GM19455 (cell line): ENCODE measurements around the gene MTO1.
"Not testable (repeated sequence)": the region's sequence is repeated elsewhere in the genome, so short reads cannot be mapped to it uniquely, and the experiment has no call there.

Source experiments
- ATAC-seq: cut with Tn5 transposase; IDR thresholded peaks from one replicate; pipeline ENCODE4 v1.9.1; 2021; ENCODE audit not compliant: unreplicated experiment

The MTO1 gene

DNA sequence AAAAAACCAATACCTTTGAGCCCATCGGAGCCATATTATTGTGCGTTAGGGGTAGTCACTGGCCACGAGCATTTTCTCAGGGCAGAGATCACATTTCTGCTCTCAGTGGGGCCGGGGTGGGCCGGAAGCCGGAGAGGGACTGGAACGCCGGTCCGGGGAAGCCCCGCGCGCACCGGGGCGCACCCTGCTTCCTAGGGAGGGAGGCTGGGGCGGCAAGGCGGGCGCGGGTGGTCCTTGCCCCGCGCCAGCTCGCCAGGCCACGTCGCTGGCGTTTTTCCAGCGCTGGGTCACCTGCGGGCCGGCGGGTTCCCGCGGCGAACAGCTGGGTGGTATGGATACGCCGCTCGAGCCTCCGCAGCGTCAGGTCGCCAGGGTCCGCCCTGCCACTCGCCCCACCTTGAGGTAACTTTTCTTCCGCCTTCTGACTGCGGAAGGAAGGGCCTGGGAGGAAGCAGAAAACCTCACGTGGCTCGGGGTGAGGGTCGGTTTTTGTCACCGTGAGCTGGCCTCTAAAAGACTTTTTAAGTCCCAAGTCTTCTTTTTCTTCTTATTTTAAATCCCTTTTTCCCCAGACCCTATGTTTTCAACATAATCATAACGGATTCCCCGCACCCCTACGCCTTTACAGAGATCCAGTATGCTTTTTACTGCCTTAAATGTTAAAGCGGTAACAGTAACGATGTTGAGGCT is 62.0 kb downstream of the MTO1 start:
- peak; percentile 53 for ATAC-seq

DNA sequence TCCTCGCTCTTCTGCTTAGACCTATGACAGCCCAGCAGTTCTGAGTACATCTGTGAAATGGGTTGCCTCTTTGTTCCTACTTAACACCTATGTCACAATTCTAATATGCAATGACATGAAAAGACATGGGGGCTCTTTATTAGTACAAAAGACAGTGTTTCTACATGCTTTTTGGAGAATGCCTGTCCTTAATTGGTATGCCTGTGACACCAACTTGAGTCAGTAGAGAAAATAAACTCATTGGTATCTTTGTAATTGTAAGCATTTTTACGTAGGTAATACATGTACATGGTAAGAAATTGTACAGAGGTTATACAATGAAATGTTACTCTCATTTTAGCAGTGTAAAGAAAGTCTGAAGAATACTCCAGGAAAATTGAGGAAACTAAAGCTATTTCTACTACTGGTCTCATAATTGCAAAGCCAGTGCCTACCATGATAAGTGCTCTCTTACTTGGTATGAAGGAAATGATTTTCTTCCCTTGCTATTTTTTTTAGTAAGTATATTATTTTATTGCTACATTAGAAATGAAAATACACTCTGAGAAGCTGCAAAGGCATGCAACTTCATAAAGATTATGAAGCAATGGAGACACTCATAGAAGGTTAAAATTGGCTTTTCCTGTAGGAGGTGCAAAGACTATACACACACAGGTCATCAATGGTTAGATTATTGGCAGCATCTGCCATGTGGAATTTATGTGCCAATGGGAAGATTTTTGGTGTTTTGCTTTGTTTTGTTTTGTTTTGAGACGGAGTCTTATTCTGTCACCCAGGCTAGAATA is 64.2 kb downstream of the MTO1 start:
- no peak for ATAC-seq

DNA sequence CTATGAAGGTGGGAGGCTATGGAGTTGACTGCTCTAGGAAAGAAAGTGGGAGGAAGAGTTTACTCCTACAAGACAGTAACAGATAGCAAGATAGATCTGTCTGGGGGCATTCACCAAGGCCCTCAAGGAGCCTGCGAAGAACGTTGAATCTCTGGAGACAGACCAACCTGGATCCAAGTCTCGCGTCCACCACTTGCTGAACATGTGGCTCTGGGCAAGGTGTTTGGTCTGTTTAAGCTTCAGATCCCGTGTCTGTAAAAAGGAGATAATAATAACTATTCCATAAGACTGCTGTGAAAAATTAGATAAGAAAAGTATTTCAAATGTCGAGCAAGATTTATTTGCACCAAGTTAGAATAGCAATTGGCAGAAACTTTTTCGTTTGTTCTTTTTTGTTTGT is 67.4 kb downstream of the MTO1 start:
- no peak for ATAC-seq

DNA sequence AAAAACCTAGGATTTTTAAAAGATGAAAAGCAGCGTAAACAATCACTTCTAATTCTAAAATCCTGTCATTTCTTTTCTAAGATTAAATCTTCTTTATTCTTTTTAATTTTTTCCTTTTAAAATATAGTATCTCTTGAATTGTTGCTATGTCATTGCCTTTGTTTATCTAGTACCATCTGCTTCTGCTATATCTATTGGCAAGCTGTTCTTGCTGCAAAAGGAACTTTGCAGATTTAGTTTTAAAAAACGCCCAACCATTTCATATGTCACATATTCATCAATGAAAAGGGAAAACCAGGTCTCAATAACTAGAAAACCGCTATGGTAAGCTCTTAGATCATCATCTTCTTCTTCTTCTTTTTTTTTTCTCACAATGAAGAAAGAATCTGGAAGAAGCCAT is 70.8 kb downstream of the MTO1 start:
- ATAC-seq, result no peak

DNA sequence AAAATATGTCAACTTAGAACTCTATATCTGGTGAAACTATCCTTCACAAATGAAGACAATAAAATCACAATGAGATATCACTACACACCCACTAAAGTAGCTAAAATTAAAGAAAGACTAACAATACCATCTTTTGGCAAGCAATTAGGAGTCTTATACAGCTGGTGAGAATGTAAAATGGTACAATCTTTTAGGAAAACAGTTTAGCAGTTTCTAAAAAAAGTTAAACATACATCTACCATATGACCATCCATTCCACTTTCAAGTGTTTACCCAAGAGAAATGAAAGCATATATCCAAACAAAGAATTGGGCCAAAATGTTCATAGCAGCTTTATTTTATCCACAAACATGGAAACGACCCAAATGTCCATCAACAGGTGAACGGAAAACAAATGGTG is 73.1 kb downstream of the MTO1 start:
- ATAC-seq, result no peak

DNA sequence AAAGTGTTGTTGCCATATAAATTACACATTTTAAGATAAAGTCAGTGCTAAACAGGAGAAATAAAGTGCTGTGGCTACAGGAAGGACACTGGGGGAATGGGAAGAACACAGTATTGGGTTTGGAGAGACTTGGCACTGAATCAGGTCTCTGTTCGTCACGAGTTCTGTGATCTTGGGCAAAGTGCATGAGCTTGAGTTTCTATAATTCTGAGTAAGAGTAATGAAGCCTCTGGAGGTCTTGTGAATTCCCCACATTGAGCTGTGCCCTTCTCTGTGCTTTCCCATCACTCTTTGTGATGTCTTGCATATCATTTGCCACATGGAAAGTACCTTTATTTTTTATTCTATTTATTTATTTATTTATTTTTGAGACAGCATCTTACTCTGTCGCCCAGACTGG is 76.1 kb downstream of the MTO1 start:
- no peak for ATAC-seq

DNA sequence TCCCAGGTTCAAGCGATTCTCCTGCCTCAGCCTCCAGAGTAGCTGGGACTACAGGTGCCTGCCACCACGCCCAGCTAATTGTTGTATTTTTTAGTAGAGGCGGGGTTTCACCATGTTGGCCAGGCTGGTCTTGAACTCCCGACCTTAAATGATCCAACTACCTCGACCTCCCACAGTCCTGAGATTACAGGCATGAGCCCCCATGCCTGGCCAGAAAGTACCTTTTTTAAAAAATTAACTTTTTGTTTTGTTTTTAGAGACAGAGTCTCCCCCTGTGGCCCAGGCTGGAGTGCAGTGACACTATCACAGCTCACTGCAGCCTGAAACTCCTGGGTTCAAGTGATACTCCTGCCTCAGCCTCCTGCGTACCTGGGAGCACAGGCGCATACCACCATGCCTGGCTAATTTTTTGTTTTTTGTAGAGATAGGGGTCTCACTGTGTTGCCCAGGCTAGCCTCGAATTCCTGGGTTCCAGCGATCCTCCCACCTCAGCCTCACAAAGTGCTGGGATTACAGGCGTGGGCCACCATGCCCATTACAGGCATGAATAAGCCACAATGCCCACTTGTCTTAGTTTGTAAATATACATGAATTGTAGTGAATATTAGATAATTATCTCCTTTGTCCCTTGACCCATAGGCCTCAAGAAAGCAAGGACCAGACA is 76.7 kb downstream of the MTO1 start:
- no peak for ATAC-seq

DNA sequence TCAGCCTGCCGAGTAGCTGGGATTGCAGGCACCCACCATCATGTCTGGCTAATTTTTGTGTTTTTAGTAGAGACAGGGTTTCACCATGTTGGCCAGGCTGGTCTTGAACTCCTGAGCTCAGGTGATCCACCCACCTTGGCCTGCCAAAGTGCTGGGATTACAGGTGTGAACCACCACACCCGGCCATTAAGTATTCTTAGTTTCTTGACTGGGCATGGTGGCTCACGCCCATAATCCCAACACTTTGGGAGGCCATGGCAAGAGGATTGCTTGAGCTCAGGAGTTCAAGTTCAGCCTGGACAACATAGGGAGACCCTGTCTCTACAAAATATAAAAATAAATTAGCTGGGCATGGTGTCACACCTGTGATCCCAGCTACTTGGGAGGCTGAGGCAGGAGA is 80.9 kb downstream of the MTO1 start:
- not testable (repeated sequence) for ATAC-seq

DNA sequence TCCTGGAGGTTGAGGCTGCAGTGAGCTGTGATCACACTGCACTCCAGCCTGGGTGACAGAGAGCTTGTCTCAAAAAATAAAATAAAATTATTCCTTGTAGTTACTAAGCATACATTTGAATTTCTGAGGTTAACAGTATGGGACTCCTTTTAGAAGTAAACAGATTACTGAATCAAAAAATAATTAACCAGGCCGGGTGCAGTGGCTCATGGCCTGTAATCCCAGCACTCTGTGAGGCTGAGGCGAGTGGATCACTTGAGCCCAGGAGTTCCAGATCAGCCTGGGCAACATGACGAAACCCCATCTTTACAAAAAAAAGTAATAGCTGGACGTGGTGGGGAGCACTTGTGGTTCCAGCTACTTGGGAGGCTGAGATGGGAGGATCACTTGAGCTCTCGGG is 81.4 kb downstream of the MTO1 start:
- ATAC-seq, result no peak

DNA sequence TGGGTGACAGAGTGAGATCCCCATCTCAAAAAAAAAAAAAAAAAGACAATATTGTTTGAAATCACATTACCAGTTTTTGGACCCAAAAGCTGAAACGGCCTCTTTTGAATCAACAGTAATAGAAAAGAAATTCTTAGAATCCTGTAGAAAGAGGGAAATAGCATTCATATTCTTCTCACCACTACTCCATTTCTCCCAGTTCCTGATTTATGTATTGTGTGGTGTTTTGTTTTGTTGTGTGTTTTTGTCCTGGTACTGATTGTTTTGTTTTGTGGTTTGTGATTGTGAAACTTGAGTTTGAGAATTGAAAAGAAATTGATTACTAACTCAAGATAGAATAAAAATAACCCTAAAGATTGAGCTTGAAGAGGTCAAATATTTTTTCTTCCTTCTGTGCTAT is 85.5 kb downstream of the MTO1 start:
- ATAC-seq, result no peak

DNA sequence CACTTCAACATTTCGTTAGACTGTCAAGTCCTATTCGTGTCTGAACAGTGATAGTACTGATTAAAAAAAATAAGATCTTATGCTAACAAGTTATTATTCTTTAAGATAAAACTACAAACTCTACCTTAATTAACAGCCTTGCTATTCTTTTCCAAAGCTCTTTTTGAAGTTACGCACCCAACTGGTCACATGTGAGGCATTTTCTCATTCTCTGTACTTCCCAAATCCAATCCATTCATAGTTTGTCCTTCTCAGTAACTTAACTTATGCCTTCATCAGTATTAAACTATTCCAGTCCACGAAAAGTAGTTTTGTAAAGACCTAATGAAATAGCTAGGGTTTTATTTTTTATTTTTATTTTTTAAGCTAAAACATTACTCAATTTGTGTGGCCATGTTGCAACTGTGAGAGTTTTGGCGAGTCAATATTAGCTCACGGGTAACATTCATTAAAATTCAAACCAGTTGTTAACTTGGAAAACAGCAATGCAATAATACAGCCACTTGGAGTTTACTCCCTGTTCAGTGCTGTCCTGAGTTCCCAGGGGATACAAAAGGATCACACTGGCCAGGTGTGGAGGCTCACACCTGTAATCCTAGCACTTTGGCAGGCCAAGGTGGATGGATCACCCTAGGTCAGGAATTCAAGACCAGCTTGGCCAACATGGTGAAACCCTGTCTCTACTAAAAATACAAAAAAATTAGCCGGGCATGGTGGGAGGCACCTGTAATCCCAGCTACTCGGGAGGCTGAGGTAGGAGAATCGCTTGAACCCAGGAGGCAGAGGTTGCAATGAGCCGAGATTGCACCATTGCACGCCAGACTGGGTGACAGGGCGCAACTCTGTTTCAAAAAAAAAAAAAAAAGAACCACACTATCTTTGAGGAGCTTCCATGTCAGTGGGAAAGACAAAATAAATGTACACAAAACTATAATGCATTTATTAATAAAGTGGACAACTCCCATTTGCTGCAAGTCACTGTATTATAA is 87.2 kb downstream of the MTO1 start:
- no peak for ATAC-seq

DNA sequence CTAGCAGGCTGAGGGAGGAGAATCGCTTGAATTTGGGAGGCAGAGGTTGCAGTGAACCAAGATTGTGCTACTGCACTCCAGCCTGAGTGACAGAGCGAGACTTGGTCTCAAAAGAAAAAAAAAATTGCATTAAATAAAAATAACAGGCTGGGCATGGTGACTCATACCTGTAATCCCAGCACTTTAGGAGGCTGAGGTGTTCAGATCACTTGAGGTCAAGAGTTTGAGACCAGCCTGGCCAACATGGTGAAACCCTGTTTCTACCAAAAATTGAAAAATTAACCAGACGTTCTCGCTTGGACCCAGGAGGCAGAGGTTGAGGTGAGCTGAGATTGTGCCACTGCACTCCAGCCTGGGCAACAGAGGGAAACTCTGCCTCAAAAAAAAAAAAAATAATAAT is 89.6 kb downstream of the MTO1 start:
- ATAC-seq, result not testable (repeated sequence)

DNA sequence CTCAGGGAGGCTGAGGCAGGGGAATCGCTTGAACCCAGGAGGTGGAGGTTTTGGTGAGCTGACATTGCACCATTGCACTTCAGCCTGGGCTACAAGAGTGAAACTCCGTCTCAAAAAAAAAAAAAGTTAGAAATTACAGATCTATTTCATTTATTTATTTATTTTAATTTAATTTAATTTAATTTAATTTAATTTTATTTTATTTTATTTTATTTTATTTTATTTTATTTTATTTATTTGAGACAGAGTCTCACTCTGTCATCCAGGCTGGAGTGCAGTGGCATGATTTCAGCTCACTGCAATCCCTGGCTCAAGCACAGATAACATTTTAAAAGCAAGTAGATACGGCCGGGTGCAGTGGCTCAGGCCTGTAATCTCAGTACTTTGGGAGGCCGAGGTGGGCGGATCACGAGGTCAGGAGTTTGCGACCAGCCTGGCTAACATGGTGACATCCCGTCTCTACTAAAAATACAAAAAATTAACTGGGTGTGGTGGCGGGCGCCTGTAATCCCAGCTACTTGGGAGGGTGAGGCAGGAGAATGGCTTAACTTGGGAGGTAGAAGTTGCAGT is 93.9 kb downstream of the MTO1 start:
- ATAC-seq, result not testable (repeated sequence)

DNA sequence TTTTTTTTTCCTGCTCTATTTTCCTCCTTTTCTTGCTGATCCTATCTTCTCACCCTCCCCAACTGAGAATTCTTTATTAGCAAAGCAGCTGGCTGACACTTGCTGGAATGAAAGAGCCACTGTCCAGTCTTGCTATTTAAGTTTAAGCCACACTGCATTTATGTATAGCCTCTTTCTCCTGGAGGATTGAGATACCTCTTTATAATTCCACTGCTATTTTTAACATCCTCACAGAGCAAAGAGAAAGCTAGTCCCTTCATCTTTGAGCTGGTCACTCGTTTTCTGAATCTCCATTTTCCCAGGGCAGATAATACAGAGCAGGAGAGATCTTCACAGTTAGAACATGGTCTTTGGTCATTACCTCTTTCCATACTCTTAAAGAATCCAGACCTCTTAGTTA is 95.3 kb downstream of the MTO1 start:
- no peak for ATAC-seq
